Common myeloid progenitor, CD34-positive (primary cell): ENCODE results near the gene TFAP2A.

ENCODE experiments used
- CTCF ChIA-PET: fragments of 350-600 bp; sonication (Branson Sonifier 250); formaldehyde crosslinking; loops from one replicate; lab custom pipeline; 2021; ENCODE audit warnings: antibody characterized with exemption; lab: Charles Lee
- POLR2A ChIA-PET: fragments of 350-600 bp; sonication (Branson Sonifier 250); formaldehyde crosslinking; loops from one replicate; lab custom pipeline; 2021; ENCODE audit warnings: antibody characterized with exemption; lab: Charles Lee
- DNase-seq, 3 donors: peaks; one replicate each; pipeline versions ENCODE4 v3.0.0 to v3.0.0-alpha.2; 2013
- H3K27ac ChIP-seq, 2 experiments: 1 replicate in 1 of 2; 2 replicates in 1 of 2; pipeline ENCODE4 v1.7.0; 2013; ENCODE audit warnings: inconsistent platforms in 2 of 2, low read length in 2 of 2, mild to moderate bottlenecking in 2 of 2, low read depth in 1 of 2, moderate library complexity in 1 of 2; ENCODE audit not compliant: severe bottlenecking in 2 of 2, insufficient read depth in 1 of 2, poor library complexity in 1 of 2
- H3K27me3 ChIP-seq, 5 experiments: replicated peaks in 2 of 5; 1 replicate in 3 of 5; 2 replicates in 2 of 5; pipeline versions ENCODE4 v1.6.1 to v1.7.0; 2013; ENCODE audit warnings: low read length in 4 of 5, mild to moderate bottlenecking in 2 of 5, moderate library complexity in 2 of 5, inconsistent platforms in 1 of 5; ENCODE audit not compliant: insufficient read depth in 5 of 5, control insufficient read depth in 4 of 5
- H3K36me3 ChIP-seq, 4 experiments: 1 replicate in 2 of 4; 2 replicates in 2 of 4; pipeline versions ENCODE4 v1.6.1 to v1.7.0; 2013; ENCODE audit warnings: low read length in 3 of 4, control low read depth in 1 of 4, mild to moderate bottlenecking in 1 of 4; ENCODE audit not compliant: control insufficient read depth in 4 of 4, insufficient read depth in 4 of 4
- H3K4me1 ChIP-seq, 4 experiments: 1 replicate in 3 of 4; 2 replicates in 1 of 4; pipeline versions ENCODE4 v1.6.1 to v1.7.1; 2013; ENCODE audit warnings: low read length in 3 of 4, mild to moderate bottlenecking in 3 of 4, control low read depth in 1 of 4, inconsistent platforms in 1 of 4, moderate library complexity in 1 of 4; ENCODE audit not compliant: control insufficient read depth in 4 of 4, insufficient read depth in 4 of 4; ENCODE audit errors: control extremely low read depth in 1 of 4
- H3K4me3 ChIP-seq, 7 experiments: 1 replicate in 4 of 7; 2 replicates in 3 of 7; pipeline versions ENCODE4 v1.5.1 to v1.7.0; 2013; ENCODE audit warnings: mild to moderate bottlenecking in 7 of 7, low read length in 6 of 7, moderate library complexity in 6 of 7, inconsistent platforms in 2 of 7, low read depth in 2 of 7, control low read depth in 1 of 7; ENCODE audit not compliant: insufficient read depth in 4 of 7, control insufficient read depth in 1 of 7; ENCODE audit errors: extremely low read depth in 1 of 7
- H3K9me3 ChIP-seq, 5 experiments: 1 replicate in 4 of 5; 2 replicates in 1 of 5; pipeline versions ENCODE4 v1.6.1 to v1.7.1; 2013; ENCODE audit warnings: low read length in 4 of 5, mild to moderate bottlenecking in 2 of 5, inconsistent platforms in 1 of 5, low read depth in 1 of 5, moderate library complexity in 1 of 5; ENCODE audit not compliant: control insufficient read depth in 4 of 5, insufficient read depth in 2 of 5; ENCODE audit errors: control extremely low read depth in 1 of 5
- WGBS: methylation state at CpG from one replicate; pipeline ENCODE4 v1.1.5; 2013; ENCODE audit not compliant: insufficient coverage; 5-methylcytosine and 5-hydroxymethylcytosine counted together

Gene TFAP2A

DNA sequence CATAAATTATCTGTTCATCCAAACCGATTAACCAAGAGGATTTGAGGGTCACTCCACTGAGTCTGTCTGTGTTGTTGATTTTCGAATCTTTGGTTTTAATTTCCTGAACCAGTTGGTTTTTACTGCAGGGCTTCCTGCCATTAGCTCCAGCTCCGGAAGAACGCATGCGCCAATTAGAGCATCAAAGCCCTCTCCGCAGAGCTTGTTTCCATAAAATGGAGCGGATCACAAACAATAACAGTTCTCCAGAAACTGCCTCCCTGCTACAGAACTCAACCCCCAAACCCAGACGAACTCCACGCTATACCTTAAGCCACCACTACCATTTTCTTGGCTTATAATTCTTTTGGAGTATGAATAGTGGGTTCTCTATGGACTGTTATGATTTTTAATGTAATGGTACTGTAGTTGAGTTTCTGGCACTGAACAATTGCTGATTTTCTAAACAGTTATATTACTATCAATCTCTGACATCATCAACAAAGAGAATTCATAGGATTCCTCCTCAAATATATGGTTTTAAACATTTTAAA is 13.8 kb downstream of the TFAP2A start:
- WGBS = 14% methylated on average over 5 of the region's 9 CpGs
- peaks cover 0 to 27% (median 7%) of the 10 kb centered on the region in 5 experiments for H3K9me3 ChIP-seq

GRCh38 chr6:10400330-10400729 is 14.5 kb downstream of the TFAP2A start:
- Histone ChIP-seq H3K36me3 (no peaks in the 10 kb centered on the region), H3K27ac (no peak overlapping the region), H3K27me3 (peaks cover 32 to 96% (median 63%) of the 10 kb centered on the region in 5 experiments), H3K4me1 (peaks cover 5 to 15% (median 13%) of the 10 kb centered on the region in 4 experiments), H3K9me3 (peaks cover 0 to 24% (median 7%) of the 10 kb centered on the region in 5 experiments), H3K4me3 (no peak overlapping the region)
- no peak for DNase-seq
- POLR2A ChIA-PET = no interaction called here
- WGBS = 52% methylated on average over 2 of the region's 8 CpGs
- CTCF ChIA-PET = interaction anchor here (0.7 kb wide), 1 partner anchor 290 kb away, joined by 3 read pairs; no protein-coding TSS in a partner anchor

More for the DNA sequence above, 13.8 kb downstream of the TFAP2A start:
- Histone ChIP-seq H3K27ac (no peak overlapping the region), H3K36me3 (no peaks in the 10 kb centered on the region), H3K4me1 (peaks cover 5 to 15% (median 13%) of the 10 kb centered on the region in 4 experiments), H3K27me3 (peaks cover 30 to 96% (median 61%) of the 10 kb centered on the region in 5 experiments), H3K4me3 (no peak overlapping the region)
- ChIA-PET CTCF (interaction anchor here (1.2 kb wide), 1 partner anchor 28 kb away, joined by 4 read pairs; no protein-coding TSS in a partner anchor), POLR2A (no interaction called here)
- DNase-seq = no peak

GRCh38 chr6:10399451-10399850 is 15.4 kb downstream of the TFAP2A start:
- H3K27ac ChIP-seq = no peak overlapping the region
- no peak for DNase-seq
- H3K36me3 ChIP-seq = no peaks in the 10 kb centered on the region
- H3K4me1 ChIP-seq = peaks cover 5 to 11% (median 9%) of the 10 kb centered on the region in 4 experiments
- no CpG with 5 or more reads among the region's 2 CpGs for WGBS
- peaks cover 0 to 15% (median 2%) of the 10 kb centered on the region in 5 experiments for H3K9me3 ChIP-seq
- H3K4me3 ChIP-seq = no peak overlapping the region
- ChIA-PET POLR2A (no interaction called here), CTCF (interaction anchor here (1.1 kb wide), 1 partner anchor 17 kb away, joined by 3 read pairs; no protein-coding TSS in a partner anchor)
- H3K27me3 ChIP-seq = peaks cover 32 to 96% (median 65%) of the 10 kb centered on the region in 5 experiments

GRCh38 chr6:10398446-10399218 is 16.2 kb downstream of the TFAP2A start:
- H3K27ac ChIP-seq = no peak overlapping the region
- no peaks in the 10 kb centered on the region for H3K36me3 ChIP-seq
- H3K4me1 ChIP-seq = peaks cover 3 to 6% (median 4%) of the 10 kb centered on the region in 4 experiments
- no peak overlapping the region for H3K4me3 ChIP-seq
- CTCF ChIA-PET = interaction anchor here (1.1 kb wide), 1 partner anchor 17 kb away, joined by 3 read pairs; no protein-coding TSS in a partner anchor
- H3K27me3 ChIP-seq = peaks cover 32 to 98% (median 72%) of the 10 kb centered on the region in 5 experiments
- POLR2A ChIA-PET = no interaction called here
- WGBS = 18% methylated on average over 14 of the region's 20 CpGs
- H3K9me3 ChIP-seq = peaks cover 0 to 14% (median 2%) of the 10 kb centered on the region in 5 experiments
- no peak for DNase-seq

DNA sequence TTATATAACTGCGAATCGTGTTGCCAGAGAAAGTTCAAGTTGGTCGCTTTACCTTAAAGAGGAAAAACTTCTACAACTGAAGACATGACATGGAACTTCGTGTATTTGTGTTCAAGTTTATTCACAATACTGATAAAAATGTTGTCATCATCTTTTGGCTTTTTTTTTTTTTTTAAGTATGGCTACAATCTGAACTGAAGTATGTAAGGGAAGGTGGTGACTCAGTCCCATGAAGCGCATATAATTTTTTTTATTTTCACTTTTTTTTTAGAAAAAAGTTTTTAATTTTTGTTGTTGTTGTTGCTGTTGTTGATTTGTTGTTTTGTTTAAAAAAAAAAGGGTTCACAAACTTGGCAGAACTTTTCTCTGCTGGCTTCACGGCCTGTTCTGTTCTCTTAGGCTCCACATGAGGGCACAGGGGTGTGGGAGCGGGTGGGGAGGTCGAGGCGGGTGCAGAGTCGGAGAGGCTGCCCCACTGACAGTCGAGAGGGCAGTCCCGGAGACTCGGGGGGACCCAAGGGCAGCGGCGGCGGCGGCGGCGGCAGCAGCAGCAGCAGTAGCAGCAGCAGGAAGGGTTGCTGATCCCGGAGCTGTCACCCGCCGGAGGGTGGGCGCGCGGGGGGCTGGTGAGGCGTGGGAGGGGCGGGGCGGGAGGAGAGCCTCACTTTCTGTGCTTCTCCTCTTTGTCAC is 17.0 kb downstream of the TFAP2A start:
- ChIA-PET CTCF (no interaction called here), POLR2A (no interaction called here)
- Histone ChIP-seq H3K27me3 (peaks cover 39 to 98% (median 72%) of the 10 kb centered on the region in 5 experiments), H3K4me1 (no peaks in the 10 kb centered on the region), H3K9me3 (peaks cover 0 to 14% (median 2%) of the 10 kb centered on the region in 5 experiments), H3K4me3 (no peak overlapping the region), H3K27ac (no peak overlapping the region), H3K36me3 (no peaks in the 10 kb centered on the region)
- WGBS = 7% methylated on average over 16 of the region's 28 CpGs
- DNase-seq = no peak

- WGBS = 57% methylated on average over 2 of the region's 3 CpGs
- H3K27me3 ChIP-seq = peaks cover 40 to 98% (median 71%) of the 10 kb centered on the region in 5 experiments
- POLR2A ChIA-PET = no interaction called here
Measured at GRCh38 chr6:10396785-10397184, 18.1 kb downstream of the TFAP2A start.

More at GRCh38 chr6:10396785-10397184, 18.1 kb downstream of the TFAP2A start:
- CTCF ChIA-PET = interaction anchor here (1.6 kb wide), 1 partner anchor 25 kb away, joined by 4 read pairs; no protein-coding TSS in a partner anchor
- peaks cover 0 to 7% (median 2%) of the 10 kb centered on the region in 5 experiments for H3K9me3 ChIP-seq
- H3K4me1 ChIP-seq = no peaks in the 10 kb centered on the region
- DNase-seq = no peak
- H3K4me3 ChIP-seq = no peak overlapping the region
- H3K36me3 ChIP-seq = no peaks in the 10 kb centered on the region
- no peak overlapping the region for H3K27ac ChIP-seq
